Measurements from ENCODE around the gene TLR4.

- TF ChIP-seq POLR2A (IDR thresholded peaks at IDR 0.05; ENCODE audit: low read depth, low read length) (no peak), CTCF (conservative IDR thresholded peaks at IDR 0.05; ENCODE audit: low read depth, low read length) (no peak), SMC3 (IDR thresholded peaks at IDR 0.05; ENCODE audit: low read depth, low read length) (no peak), MAFK (IDR thresholded peaks at IDR 0.05; ENCODE audit: low read depth, low read length) (no peak), FOS (IDR thresholded peaks at IDR 0.05; ENCODE audit: low read depth, low read length) (no peak)
These were observed 43.3 kb downstream of the TLR4 start for GRCh38 chr9:117747386-117747970.
